H9 (cell line): Measurements from ENCODE around the gene ZKSCAN4. TPM values are rescaled to one million over a fixed set of nuclear protein-coding genes. Genes with fewer than 3 reads are reported as not detected.

Experiments
- DNase-seq: peaks from one replicate; pipeline ENCODE4 v3.0.0-alpha.2; 2017
- H2AFZ ChIP-seq: one replicate; pipeline ENCODE4 v1.6.1; 2013; ENCODE audit warnings: mild to moderate bottlenecking, low read length, control low read depth, moderate library complexity
- H2AK5ac ChIP-seq: 2 replicates; pipeline ENCODE4 v1.6.1; 2013; ENCODE audit warnings: low read length, control low read depth, mixed read lengths; ENCODE audit not compliant: insufficient read length
- H2BK120ac ChIP-seq: one replicate; pipeline ENCODE4 v1.6.1; 2013; ENCODE audit warnings: low read depth, mild to moderate bottlenecking, low read length, control low read depth, inconsistent platforms; ENCODE audit not compliant: poor library complexity, severe bottlenecking
- H2BK12ac ChIP-seq: 2 replicates; pipeline ENCODE4 v1.6.1; 2013; ENCODE audit warnings: low read length, control low read depth, mixed read lengths, low read depth; ENCODE audit not compliant: insufficient read length
- H2BK15ac ChIP-seq: 2 replicates; pipeline ENCODE4 v1.6.1; 2013; ENCODE audit warnings: low read depth, low read length, control low read depth
- H2BK20ac ChIP-seq: one replicate; pipeline ENCODE4 v1.6.1; 2013; ENCODE audit warnings: low read depth, mild to moderate bottlenecking, low read length, control low read depth, inconsistent platforms; ENCODE audit not compliant: poor library complexity, severe bottlenecking
- H2BK5ac ChIP-seq: 2 replicates; pipeline ENCODE4 v1.6.1; 2013; ENCODE audit warnings: low read length, control low read depth, mixed read lengths; ENCODE audit not compliant: insufficient read length
- H3K14ac ChIP-seq: 2 replicates; pipeline ENCODE4 v1.6.1; 2013; ENCODE audit warnings: low read length, control low read depth; ENCODE audit not compliant: insufficient read depth
- H3K18ac ChIP-seq: 2 replicates; pipeline ENCODE4 v1.6.1; 2013; ENCODE audit warnings: low read depth, mild to moderate bottlenecking, mixed read lengths, low read length, control low read depth; ENCODE audit not compliant: insufficient read length
- H3K23ac ChIP-seq: 2 replicates; pipeline ENCODE4 v1.6.1; 2013; ENCODE audit warnings: low read length, control low read depth, mixed read lengths, low read depth; ENCODE audit not compliant: insufficient read length
- H3K23me2 ChIP-seq: 2 replicates; pipeline ENCODE4 v1.6.1; 2013; ENCODE audit warnings: low read depth, mild to moderate bottlenecking, mixed read lengths, low read length, control low read depth; ENCODE audit not compliant: insufficient read length, poor library complexity, severe bottlenecking
- H3K27ac ChIP-seq: 2 replicates; pipeline ENCODE4 v1.5.1; 2013; ENCODE audit warnings: low read length, control low read depth, mixed read lengths, low read depth; ENCODE audit not compliant: insufficient read length
- H3K27me3 ChIP-seq: 2 replicates; pipeline ENCODE4 v1.6.1; 2013; ENCODE audit warnings: low read length, control low read depth, inconsistent platforms; ENCODE audit not compliant: insufficient read depth
- H3K4ac ChIP-seq: 2 replicates; pipeline ENCODE4 v1.6.1; 2013; ENCODE audit warnings: low read depth, mild to moderate bottlenecking, control low read depth, inconsistent platforms, low read length, moderate library complexity
- H3K4me1 ChIP-seq: 2 replicates; pipeline ENCODE4 v1.6.1; 2013; ENCODE audit warnings: low read length, control low read depth, inconsistent platforms; ENCODE audit not compliant: insufficient read depth
- H3K4me2 ChIP-seq: 2 replicates; pipeline ENCODE4 v1.6.1; 2013; ENCODE audit warnings: low read length, control low read depth, mixed read lengths; ENCODE audit not compliant: insufficient read length, insufficient read depth
- H3K56ac ChIP-seq: 2 replicates; pipeline ENCODE4 v1.6.1; 2013; ENCODE audit warnings: low read depth, mild to moderate bottlenecking, mixed read lengths, low read length, control low read depth; ENCODE audit not compliant: insufficient read length
- H3K79me1 ChIP-seq: 2 replicates; pipeline ENCODE4 v1.6.1; 2013; ENCODE audit warnings: low read depth, mild to moderate bottlenecking, moderate library complexity, low read length, control low read depth, inconsistent platforms; ENCODE audit not compliant: insufficient read depth, poor library complexity, severe bottlenecking
- H3K79me2 ChIP-seq: 2 replicates; pipeline ENCODE4 v1.6.1; 2013; ENCODE audit warnings: low read length, control low read depth, inconsistent platforms; ENCODE audit not compliant: insufficient read depth
- H3K9ac ChIP-seq: 2 replicates; pipeline ENCODE4 v1.6.1; 2013; ENCODE audit warnings: low read length, control low read depth, mixed read lengths; ENCODE audit not compliant: insufficient read length; ENCODE audit errors: extremely low read depth
- H3K9me3 ChIP-seq: one replicate; pipeline ENCODE4 v1.6.1; 2013; ENCODE audit warnings: low read depth, low read length, inconsistent platforms; ENCODE audit not compliant: control insufficient read depth
- H3T11ph ChIP-seq: one replicate; pipeline ENCODE4 v1.6.1; 2013; ENCODE audit warnings: mild to moderate bottlenecking, low read length, control low read depth, inconsistent platforms
- H4K20me1 ChIP-seq: one replicate; pipeline ENCODE4 v1.6.1; 2013; ENCODE audit not compliant: control insufficient read depth, insufficient read length, insufficient read depth
- H4K5ac ChIP-seq: 2 replicates; pipeline ENCODE4 v1.6.1; 2013; ENCODE audit warnings: low read depth, mild to moderate bottlenecking, mixed read lengths, low read length, control low read depth; ENCODE audit not compliant: insufficient read length
- H4K8ac ChIP-seq: replicated peaks from 2 replicates; pipeline ENCODE4 v1.6.1; 2013; ENCODE audit warnings: low read length, control low read depth, mixed read lengths, low read depth; ENCODE audit not compliant: insufficient read length
- H4K91ac ChIP-seq: 2 replicates; pipeline ENCODE4 v1.6.1; 2013; ENCODE audit warnings: low read depth, mild to moderate bottlenecking, moderate library complexity, mixed read lengths, low read length, control low read depth; ENCODE audit not compliant: insufficient read length
- H3K27ac Mint-ChIP-seq, 3 experiments: 2 replicates in 2 of 3; 3 replicates in 1 of 3; pipeline ENCODE4 v1.8.0; 2020 to 2021; ENCODE audit warnings: mixed read lengths in 3 of 3, mild to moderate bottlenecking in 1 of 3, moderate library complexity in 1 of 3
- H3K27me3 Mint-ChIP-seq: 2 replicates; pipeline ENCODE4 v1.8.0; 2021; ENCODE audit warnings: low read depth, mild to moderate bottlenecking, moderate library complexity, mixed read lengths
- H3K36me3 Mint-ChIP-seq, 3 experiments: 2 replicates in 2 of 3; 3 replicates in 1 of 3; pipeline ENCODE4 v1.8.0; 2020 to 2021; ENCODE audit warnings: low read depth in 3 of 3, mixed read lengths in 3 of 3; ENCODE audit not compliant: insufficient read depth in 1 of 3
- H3K4me1 Mint-ChIP-seq, 2 experiments: 2 replicates each; pipeline ENCODE4 v1.8.0; 2020; ENCODE audit warnings: mixed read lengths in 2 of 2
- H3K4me3 Mint-ChIP-seq, 2 experiments: 2 replicates in 1 of 2; 3 replicates in 1 of 2; pipeline ENCODE4 v1.8.0; 2020 to 2021; ENCODE audit warnings: mild to moderate bottlenecking in 2 of 2, mixed read lengths in 2 of 2, moderate library complexity in 1 of 2
- H3K9me3 Mint-ChIP-seq, 2 experiments: 2 replicates in 1 of 2; 3 replicates in 1 of 2; pipeline ENCODE4 v1.8.0; 2020; ENCODE audit warnings: mild to moderate bottlenecking in 2 of 2, mixed read lengths in 2 of 2, moderate library complexity in 1 of 2
- WGBS: extraction: QIAGEN DNeasy Blood & Tissue Kit; methylation state at CpG from one replicate; pipeline ENCODE4 v1.1.7; 2013; ENCODE audit warnings: missing lambda C conversion rate, low lambda C conversion rate, mixed read lengths; ENCODE audit not compliant: insufficient read length; ENCODE audit errors: extremely low coverage; 5-methylcytosine and 5-hydroxymethylcytosine counted together
- total RNA-seq: library from RNA; stranded (reverse); gene quantifications from 2 replicates; pipeline ENCODE4 v1.2.1, GENCODE V29; 2021
- TF ChIP-seq, protein P1 (sequence below): fragments of 200-600 bp; sonication (generic); conservative IDR thresholded peaks from 3 replicates; pipeline ENCODE4 v1.8.0; 2021; ENCODE audit warnings: antibody characterized with exemption, mild to moderate bottlenecking

The ZKSCAN4 gene
- total RNA-seq, 1 experiment from 2014 or later = 8.8 TPM

- H3T11ph ChIP-seq = no peak overlapping the region
- no peak overlapping the region for H2AK5ac ChIP-seq
- H3K4ac ChIP-seq = no peak overlapping the region
- H4K5ac ChIP-seq = no peak overlapping the region
- no peak overlapping the region for H2BK12ac ChIP-seq
- H4K91ac ChIP-seq = no peak overlapping the region
- no peaks in the 10 kb centered on the region for H3K4me1 Mint-ChIP-seq
- no peak overlapping the region for H3K4me3 Mint-ChIP-seq
- H3K9me3 ChIP-seq = no peaks in the 10 kb centered on the region
- H3K18ac ChIP-seq = no peak overlapping the region
- H3K9me3 Mint-ChIP-seq = no peaks in the 10 kb centered on the region
- no peak overlapping the region for H3K27ac Mint-ChIP-seq
- H4K20me1 ChIP-seq = no peaks in the 10 kb centered on the region
- H3K9ac ChIP-seq = no peak overlapping the region
- no peaks in the 10 kb centered on the region for H3K79me2 ChIP-seq
- H3K4me1 ChIP-seq = no peaks in the 10 kb centered on the region
- no peak overlapping the region for H2BK5ac ChIP-seq
- H3K23me2 ChIP-seq = no peaks in the 10 kb centered on the region
- H2BK20ac ChIP-seq = no peak overlapping the region
- H4K8ac ChIP-seq = no peak overlapping the region
- peaks cover 11 to 43% (median 39%) of the 10 kb centered on the region in 3 experiments; a peak in 6 of 7 replicates for H3K36me3 Mint-ChIP-seq
- H3K23ac ChIP-seq = no peak overlapping the region
- no peaks in the 10 kb centered on the region; the same call in 1 of the 2 replicates for H3K27me3 ChIP-seq
- WGBS = no CpG with 5 or more reads among the region's 3 CpGs
- no peak overlapping the region for H3K27ac ChIP-seq
- no peak overlapping the region for H2AFZ ChIP-seq
- no peaks in the 10 kb centered on the region for H3K79me1 ChIP-seq
- no peak overlapping the region for H3K56ac ChIP-seq
- H2BK15ac ChIP-seq = no peak overlapping the region
- no peaks in the 10 kb centered on the region for H3K27me3 Mint-ChIP-seq
- H2BK120ac ChIP-seq = no peak overlapping the region
- DNase-seq = no peak
- no peak overlapping the region for H3K4me2 ChIP-seq
- H3K14ac ChIP-seq = no peak overlapping the region
- TF ChIP-seq, protein P1, sequence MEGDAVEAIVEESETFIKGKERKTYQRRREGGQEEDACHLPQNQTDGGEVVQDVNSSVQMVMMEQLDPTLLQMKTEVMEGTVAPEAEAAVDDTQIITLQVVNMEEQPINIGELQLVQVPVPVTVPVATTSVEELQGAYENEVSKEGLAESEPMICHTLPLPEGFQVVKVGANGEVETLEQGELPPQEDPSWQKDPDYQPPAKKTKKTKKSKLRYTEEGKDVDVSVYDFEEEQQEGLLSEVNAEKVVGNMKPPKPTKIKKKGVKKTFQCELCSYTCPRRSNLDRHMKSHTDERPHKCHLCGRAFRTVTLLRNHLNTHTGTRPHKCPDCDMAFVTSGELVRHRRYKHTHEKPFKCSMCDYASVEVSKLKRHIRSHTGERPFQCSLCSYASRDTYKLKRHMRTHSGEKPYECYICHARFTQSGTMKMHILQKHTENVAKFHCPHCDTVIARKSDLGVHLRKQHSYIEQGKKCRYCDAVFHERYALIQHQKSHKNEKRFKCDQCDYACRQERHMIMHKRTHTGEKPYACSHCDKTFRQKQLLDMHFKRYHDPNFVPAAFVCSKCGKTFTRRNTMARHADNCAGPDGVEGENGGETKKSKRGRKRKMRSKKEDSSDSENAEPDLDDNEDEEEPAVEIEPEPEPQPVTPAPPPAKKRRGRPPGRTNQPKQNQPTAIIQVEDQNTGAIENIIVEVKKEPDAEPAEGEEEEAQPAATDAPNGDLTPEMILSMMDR = no peak
Observed at GRCh38 chr6:28243946-28244345, 8.1 kb downstream of the ZKSCAN4 start.
